Tibial artery (tissue), 4 donors: Measurements from ENCODE around the gene GID8.

ENCODE experiments used
- DNase-seq, 2 donors: peaks; one replicate each; pipeline ENCODE4 v3.0.0-alpha.2; 2019
- H3K27ac ChIP-seq, 2 donors: fragments of 200-600 bp; sonication (generic) in 1 of 2; 1 replicate in 1 of 2; 2 replicates in 1 of 2; pipeline ENCODE4 v1.5.1; 2018 to 2019; ENCODE audit warnings: mild to moderate bottlenecking in 1 of 2
- H3K27me3 ChIP-seq, 2 donors: fragments of 200-600 bp; sonication (generic) in 1 of 2; one replicate each; pipeline versions ENCODE4 v1.5.1 to v1.6.0; 2016 to 2019
- H3K36me3 ChIP-seq, 3 donors: fragments of 200-600 bp; sonication (generic) in 2 of 3; one replicate each; pipeline ENCODE4 v1.5.1; 2016 to 2019; ENCODE audit warnings: mild to moderate bottlenecking in 2 of 3
- H3K4me1 ChIP-seq, 4 donors: fragments of 200-600 bp; sonication (generic) in 2 of 4; 1 replicate in 3 of 4; 2 replicates in 1 of 4; pipeline ENCODE4 v1.5.1; 2016 to 2019
- H3K4me3 ChIP-seq, 2 donors: fragments of 200-600 bp; sonication (generic) in 1 of 2; 1 replicate in 1 of 2; 2 replicates in 1 of 2; pipeline ENCODE4 v1.5.1; 2018 to 2019; ENCODE audit warnings: mild to moderate bottlenecking in 2 of 2
- H3K9me3 ChIP-seq, 3 donors: fragments of 200-600 bp; sonication (generic) in 1 of 3; one replicate each; pipeline ENCODE4 v1.5.1; 2016 to 2019
- intact Hi-C: fragments of 100-400 bp; cut with DNase I; formaldehyde crosslinking; loops from one replicate; pipeline ENCODE4 v1.15.0; 2023; ENCODE audit warnings: low total_unique reads
- TF ChIP-seq, protein P1 (sequence below), 2 experiments: fragments of 200-600 bp in 1 of 2; fragments of 450-650 bp in 1 of 2; IDR thresholded peaks; one replicate each; pipeline ENCODE4 v1.5.1; 2017 to 2019; ENCODE audit warnings: antibody characterized with exemption in 2 of 2, mild to moderate bottlenecking in 1 of 2, moderate library complexity in 1 of 2

Gene GID8

GRCh38 chr20:62969939-62970306 lies 32.0 kb downstream of the GID8 start:
- no peaks in the 10 kb centered on the region for H3K9me3 ChIP-seq
- no peak for DNase-seq
- peaks cover 0 to 46% of the 10 kb centered on the region in 2 donors for H3K27me3 ChIP-seq
- TF ChIP-seq, protein P1, sequence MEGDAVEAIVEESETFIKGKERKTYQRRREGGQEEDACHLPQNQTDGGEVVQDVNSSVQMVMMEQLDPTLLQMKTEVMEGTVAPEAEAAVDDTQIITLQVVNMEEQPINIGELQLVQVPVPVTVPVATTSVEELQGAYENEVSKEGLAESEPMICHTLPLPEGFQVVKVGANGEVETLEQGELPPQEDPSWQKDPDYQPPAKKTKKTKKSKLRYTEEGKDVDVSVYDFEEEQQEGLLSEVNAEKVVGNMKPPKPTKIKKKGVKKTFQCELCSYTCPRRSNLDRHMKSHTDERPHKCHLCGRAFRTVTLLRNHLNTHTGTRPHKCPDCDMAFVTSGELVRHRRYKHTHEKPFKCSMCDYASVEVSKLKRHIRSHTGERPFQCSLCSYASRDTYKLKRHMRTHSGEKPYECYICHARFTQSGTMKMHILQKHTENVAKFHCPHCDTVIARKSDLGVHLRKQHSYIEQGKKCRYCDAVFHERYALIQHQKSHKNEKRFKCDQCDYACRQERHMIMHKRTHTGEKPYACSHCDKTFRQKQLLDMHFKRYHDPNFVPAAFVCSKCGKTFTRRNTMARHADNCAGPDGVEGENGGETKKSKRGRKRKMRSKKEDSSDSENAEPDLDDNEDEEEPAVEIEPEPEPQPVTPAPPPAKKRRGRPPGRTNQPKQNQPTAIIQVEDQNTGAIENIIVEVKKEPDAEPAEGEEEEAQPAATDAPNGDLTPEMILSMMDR (IDR thresholded peaks at IDR 0.05): no peak
- no peak overlapping the region for H3K27ac ChIP-seq
- intact Hi-C loops: no loop called here
- no peak overlapping the region for H3K4me3 ChIP-seq
- no peaks in the 10 kb centered on the region for H3K36me3 ChIP-seq
- H3K4me1 ChIP-seq: peaks cover 0 to 10% (median 8%) of the 10 kb centered on the region in 4 donors

GRCh38 chr20:62970307-62971210 lies 32.6 kb downstream of the GID8 start:
- Histone ChIP-seq H3K27me3 (peaks cover 0 to 53% of the 10 kb centered on the region in 2 donors), H3K4me1 (peaks cover 0 to 10% (median 8%) of the 10 kb centered on the region in 4 donors), H3K4me3 (no peak overlapping the region), H3K27ac (no peak overlapping the region), H3K36me3 (no peaks in the 10 kb centered on the region), H3K9me3 (no peaks in the 10 kb centered on the region)
- DNase-seq: no peak
- intact Hi-C loops: no loop called here
- TF ChIP-seq, protein P1 (IDR thresholded peaks at IDR 0.05): no peak

GRCh38 chr20:62971211-62971949 lies 33.4 kb downstream of the GID8 start:
- H3K27ac ChIP-seq: no peak overlapping the region
- intact Hi-C loops: no loop called here
- H3K36me3 ChIP-seq: no peaks in the 10 kb centered on the region
- H3K9me3 ChIP-seq: no peaks in the 10 kb centered on the region
- DNase-seq: no peak
- H3K4me3 ChIP-seq: no peak overlapping the region
- H3K4me1 ChIP-seq: peaks cover 0 to 10% (median 8%) of the 10 kb centered on the region in 4 donors
- H3K27me3 ChIP-seq: peaks cover 0 to 61% of the 10 kb centered on the region in 2 donors
- TF ChIP-seq, protein P1 (IDR thresholded peaks at IDR 0.05): no peak

- Histone ChIP-seq H3K9me3 (no peaks in the 10 kb centered on the region), H3K27ac (no peak overlapping the region), H3K4me1 (peaks cover 0 to 10% (median 8%) of the 10 kb centered on the region in 4 donors), H3K27me3 (peaks cover 0 to 69% of the 10 kb centered on the region in 2 donors), H3K36me3 (no peaks in the 10 kb centered on the region), H3K4me3 (peak overlapping the region; percentile 16 to 33)
- peak; percentile 84 to 87 for DNase-seq
- TF ChIP-seq, protein P1 (IDR thresholded peaks at IDR 0.05): peak; percentile 94 to 96
- intact Hi-C loops: no loop called here
Observed at GRCh38 chr20:62971950-62972844, 34.2 kb downstream of the GID8 start.
